HG03442 (cell line): Measurements from ENCODE around the gene CCNA2.
A peak's percentile ranks its signal among the peaks of the same experiment; 100 is the strongest.

Experiments used
- ATAC-seq: cut with Tn5 transposase; IDR thresholded peaks from one replicate; pipeline ENCODE4 v1.9.1; 2021; ENCODE audit warnings: mild to moderate bottlenecking, moderate library complexity; ENCODE audit not compliant: unreplicated experiment

Gene CCNA2

DNA sequence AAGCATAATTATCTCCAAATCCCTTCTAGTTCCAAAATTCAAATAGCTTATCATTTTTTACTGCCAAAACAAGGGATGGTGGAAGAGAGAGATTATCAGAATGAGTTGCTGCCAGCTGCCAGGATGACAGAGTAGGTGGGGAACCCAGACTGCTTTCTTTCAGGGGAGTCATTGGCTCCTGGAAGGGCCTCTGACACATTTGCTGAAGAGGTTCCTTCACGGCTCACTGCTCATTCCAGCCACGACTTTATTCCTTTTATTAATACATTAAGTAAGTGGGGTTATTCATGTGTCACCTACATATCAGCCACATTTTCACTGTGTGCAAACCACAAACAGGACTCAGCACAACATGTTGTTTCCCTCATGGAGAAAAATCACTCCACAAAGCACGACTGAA is 46.1 kb downstream of the CCNA2 start:
- ATAC-seq = peak; percentile 79

DNA sequence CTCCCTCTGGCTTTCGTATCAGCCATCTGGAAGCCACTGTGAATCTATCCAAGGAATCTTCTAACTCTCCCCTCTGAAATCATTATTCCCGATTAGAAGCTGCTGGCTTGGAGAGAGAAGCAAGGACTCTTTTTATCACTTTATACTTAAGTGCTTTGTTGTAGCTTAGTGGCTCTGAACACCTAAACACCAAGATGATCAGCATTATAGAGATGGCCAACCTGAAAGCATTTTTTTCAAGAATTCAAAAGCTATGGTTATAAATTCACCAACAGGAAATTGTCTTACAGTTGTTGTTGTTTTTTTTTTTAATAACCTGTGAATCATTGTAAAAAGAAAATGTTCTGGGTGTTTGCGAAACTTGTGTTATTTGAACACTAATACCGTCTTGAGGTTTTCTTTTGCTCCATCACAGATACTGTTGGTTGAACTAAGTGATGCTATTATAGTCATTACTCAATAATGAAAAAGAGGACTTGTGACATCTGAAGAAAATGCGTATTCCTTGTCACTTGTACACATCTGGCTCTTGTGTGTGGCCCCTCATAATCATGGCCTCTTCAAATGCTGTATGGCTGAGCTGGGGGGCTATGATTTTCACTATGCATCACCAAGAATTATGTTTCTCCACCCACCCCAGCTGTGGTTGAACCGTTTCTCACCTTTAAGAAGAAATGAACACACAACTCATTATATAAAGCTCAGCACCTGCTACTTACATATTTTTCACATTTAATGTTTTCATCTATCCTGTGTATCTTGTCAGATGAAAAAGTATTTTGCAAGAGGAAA is 46.9 kb downstream of the CCNA2 start:
- ATAC-seq = no peak

DNA sequence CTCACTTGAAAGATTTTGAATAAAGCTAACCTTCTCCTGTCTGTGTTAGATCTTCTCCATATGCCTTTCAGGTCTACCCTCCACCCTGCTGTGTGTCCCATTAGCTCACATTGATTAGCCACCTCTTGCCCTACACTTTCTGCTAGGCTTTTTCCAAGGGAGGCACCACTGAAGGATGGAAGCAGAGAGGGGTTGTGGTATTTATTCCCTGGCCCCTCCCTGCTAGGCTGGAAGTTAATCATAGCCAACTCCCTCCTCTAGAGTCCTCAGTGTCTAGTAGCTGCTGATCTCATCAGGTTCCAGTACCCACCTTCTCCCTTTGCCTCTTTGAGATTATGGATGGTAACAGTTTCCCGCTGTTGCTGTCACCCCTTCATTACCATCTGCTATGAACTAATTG is 49.8 kb downstream of the CCNA2 start:
- no peak for ATAC-seq

DNA sequence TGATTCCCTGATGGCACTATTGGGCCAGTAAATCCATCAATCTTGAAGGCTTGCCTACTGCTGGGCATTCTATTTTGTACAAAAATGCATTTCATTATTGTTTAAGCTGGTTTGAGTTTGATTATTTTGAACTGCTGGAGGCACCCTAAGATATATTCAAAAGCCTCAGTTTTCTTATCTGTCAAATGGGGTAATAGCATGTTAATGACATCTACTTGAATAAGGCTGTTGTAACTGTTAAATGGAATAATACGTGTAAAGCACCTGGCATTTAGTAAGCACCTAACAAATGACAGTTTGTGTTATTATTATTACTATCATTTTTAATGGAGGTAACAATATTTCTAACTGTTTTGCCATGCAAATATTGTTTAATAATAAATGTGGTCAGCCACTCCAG is 51.8 kb downstream of the CCNA2 start:
- ATAC-seq = no peak

DNA sequence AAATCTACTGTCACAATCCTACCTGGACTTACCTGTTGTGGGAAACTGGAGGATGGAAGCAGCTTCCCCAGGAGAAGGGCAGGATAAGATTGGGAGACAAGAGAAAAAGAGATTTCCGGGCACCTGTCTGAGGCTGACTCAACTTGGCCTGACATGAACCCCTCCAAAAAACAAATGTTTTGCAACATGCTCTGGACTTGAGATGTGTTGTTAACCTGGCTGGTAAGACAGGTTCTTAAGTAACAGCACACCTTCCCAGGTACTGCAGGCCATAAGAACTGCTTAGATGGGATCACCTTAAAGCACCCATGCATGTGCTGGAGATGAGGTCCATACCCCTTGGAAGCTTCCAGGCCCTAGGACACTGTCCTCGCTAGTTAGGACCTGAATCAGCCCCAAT is 54.3 kb downstream of the CCNA2 start:
- no peak for ATAC-seq

DNA sequence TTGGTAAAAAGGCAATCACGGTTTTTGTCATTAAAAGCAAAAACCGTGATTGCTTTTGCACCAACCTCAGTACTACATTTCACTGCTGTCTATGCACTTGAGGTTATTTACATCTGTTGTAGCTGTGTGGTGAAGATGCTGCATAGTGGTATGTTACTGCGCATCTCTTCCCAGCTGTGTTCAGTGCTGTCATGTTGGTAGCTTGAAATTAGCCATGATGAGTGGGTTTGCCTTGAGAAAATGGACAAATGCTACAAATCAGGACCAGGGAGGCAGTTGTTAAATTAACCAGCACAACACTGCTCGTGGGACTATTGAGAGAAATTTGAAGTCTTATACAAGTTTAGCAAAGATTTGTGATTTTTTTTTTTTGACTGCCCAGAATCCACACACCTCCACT is 56.5 kb downstream of the CCNA2 start:
- no peak for ATAC-seq
